Activated CD8-positive, alpha-beta T cell treated with anti-CD3 and anti-CD28 coated beads, Interleukin-2, amount 10 ng/mL, durations not matched to agents 7 days and 5 days (primary cell): Measurements from ENCODE around the gene TICAM1. TPM values are rescaled to one million over a fixed set of nuclear protein-coding genes. Genes with fewer than 3 reads are reported as not detected.

ENCODE experiments used
- ATAC-seq: fragments of 150-1000 bp; cut with Tn5 transposase; one replicate; pipeline ENCODE4 v1.10.0; 2021; ENCODE audit warnings: moderate library complexity
- CTCF ChIA-PET: fragments of 350-600 bp; sonication (Branson Sonifier 250); formaldehyde crosslinking; loops from one replicate; lab custom pipeline; 2021; ENCODE audit warnings: antibody characterized with exemption; lab: Charles Lee
- POLR2A ChIA-PET: fragments of 350-600 bp; sonication (Branson Sonifier 250); formaldehyde crosslinking; loops from one replicate; lab custom pipeline; 2021; ENCODE audit warnings: antibody characterized with exemption; lab: Charles Lee
- DNase-seq: peaks from one replicate; pipeline ENCODE4 v3.0.0-alpha.2; 2020
- H3K27ac Mint-ChIP-seq: one replicate; pipeline ENCODE4 v1.8.0; 2021; ENCODE audit warnings: mild to moderate bottlenecking, mixed read lengths
- H3K27me3 Mint-ChIP-seq: one replicate; pipeline ENCODE4 v1.8.0; 2021; ENCODE audit warnings: low read depth, mixed read lengths
- H3K36me3 Mint-ChIP-seq: one replicate; pipeline ENCODE4 v1.8.0; 2021; ENCODE audit warnings: low read depth, mixed read lengths
- H3K4me1 Mint-ChIP-seq: one replicate; pipeline ENCODE4 v1.8.0; 2021; ENCODE audit warnings: low read depth, mixed read lengths
- H3K4me3 Mint-ChIP-seq: one replicate; pipeline ENCODE4 v1.8.0; 2021; ENCODE audit warnings: mild to moderate bottlenecking, mixed read lengths
- H3K9me3 Mint-ChIP-seq: one replicate; pipeline ENCODE4 v1.8.0; 2022; ENCODE audit warnings: mixed read lengths; ENCODE audit not compliant: insufficient read depth
- total RNA-seq, 2 experiments: library from RNA; stranded (reverse); gene quantifications; one replicate each; pipeline ENCODE4 v1.2.3, GENCODE V29; 2021

The TICAM1 gene
- total RNA-seq, result 10 to 100 TPM; 14.0 to 15.2 TPM

GRCh38 chr19:4831304-4831978 is at the start of gene TICAM1:
TSS of gene TICAM1 (minus strand) at chr19:4831712. CDS start at chr19:4818377, 13,335 bp downstream.
- Mint-ChIP-seq H3K4me3 (peak within 1 kb of the TSS; percentile 83), H3K4me1 (peaks cover 25% of the 10 kb centered on the region), H3K27ac (peak within 1 kb of the TSS; percentile 86), H3K9me3 (no peaks in the 10 kb centered on the region), H3K36me3 (peaks cover 9% of the 10 kb centered on the region), H3K27me3 (no peaks in the 10 kb centered on the region)
- ChIA-PET POLR2A (interaction anchor here (1.0 kb wide), 1 partner anchor 22 kb away, joined by 3 read pairs; no protein-coding TSS in a partner anchor), CTCF (interaction anchor here (1.0 to 2.4 kb wide), 6 partner anchors 20 to 198 kb away, joined by 3 to 19 read pairs (median 5); partner anchors contain the start of gene FEM1A)
- DNase-seq, result peak; percentile 71
- peak; percentile 93 for ATAC-seq

- ChIA-PET POLR2A (interaction anchor here (0.7 kb wide), 1 partner anchor 109 kb away, joined by 3 read pairs; no protein-coding TSS in a partner anchor), CTCF (no interaction called here)
- Mint-ChIP-seq H3K27ac (no peak overlapping the region), H3K4me1 (peaks cover 6% of the 10 kb centered on the region), H3K27me3 (peaks cover under 1% of the 10 kb centered on the region), H3K4me3 (no peak overlapping the region), H3K36me3 (no peaks in the 10 kb centered on the region), H3K9me3 (no peaks in the 10 kb centered on the region)
- no peak for DNase-seq
- no peak for ATAC-seq
These were observed 47.5 kb upstream of the TICAM1 start for GRCh38 chr19:4879041-4879440.

- ATAC-seq, result no peak
- POLR2A ChIA-PET, result no interaction called here
- peaks cover 5% of the 10 kb centered on the region for H3K27me3 Mint-ChIP-seq
These were observed 47.0 kb upstream of the TICAM1 start for GRCh38 chr19:4878491-4878968.

GRCh38 chr19:4877753-4878490 is 46.4 kb upstream of the TICAM1 start:
- Mint-ChIP-seq H3K27me3 (peaks cover 5% of the 10 kb centered on the region), H3K4me3 (no peak overlapping the region), H3K4me1 (peaks cover 9% of the 10 kb centered on the region), H3K9me3 (no peaks in the 10 kb centered on the region), H3K27ac (no peak overlapping the region), H3K36me3 (no peaks in the 10 kb centered on the region)
- no peak for ATAC-seq
- no peak for DNase-seq
- POLR2A ChIA-PET, result no interaction called here
- CTCF ChIA-PET, result no interaction called here

More at GRCh38 chr19:4878491-4878968, 47.0 kb upstream of the TICAM1 start:
- Mint-ChIP-seq H3K9me3 (no peaks in the 10 kb centered on the region), H3K36me3 (no peaks in the 10 kb centered on the region), H3K4me3 (no peak overlapping the region), H3K27ac (no peak overlapping the region), H3K4me1 (peaks cover 9% of the 10 kb centered on the region)
- CTCF ChIA-PET, result no interaction called here
- no peak for DNase-seq

- H3K36me3 Mint-ChIP-seq, result no peaks in the 10 kb centered on the region
- no peak for ATAC-seq
- no peak overlapping the region for H3K27ac Mint-ChIP-seq
- H3K4me3 Mint-ChIP-seq, result no peak overlapping the region
- POLR2A ChIA-PET, result interaction anchor here (2.0 kb wide), 1 partner anchor 38 kb away, joined by 9 read pairs; no protein-coding TSS in a partner anchor
- no peaks in the 10 kb centered on the region for H3K9me3 Mint-ChIP-seq
- peaks cover 24% of the 10 kb centered on the region for H3K4me1 Mint-ChIP-seq
- CTCF ChIA-PET, result interaction anchor here (1.0 to 8.6 kb wide), 5 partner anchors 9 to 157 kb away, joined by 3 to 165 read pairs (median 4); no protein-coding TSS in a partner anchor
- no peak for DNase-seq
- H3K27me3 Mint-ChIP-seq, result peaks cover 8% of the 10 kb centered on the region
These were observed 42.4 kb upstream of the TICAM1 start for GRCh38 chr19:4873930-4874329.

GRCh38 chr19:4871711-4872110 is 40.2 kb upstream of the TICAM1 start:
- Mint-ChIP-seq H3K36me3 (no peaks in the 10 kb centered on the region), H3K27me3 (peaks cover 8% of the 10 kb centered on the region), H3K4me1 (peaks cover 25% of the 10 kb centered on the region), H3K27ac (no peak overlapping the region), H3K4me3 (no peak overlapping the region), H3K9me3 (no peaks in the 10 kb centered on the region)
- POLR2A ChIA-PET, result no interaction called here
- DNase-seq (no peak), ATAC-seq (no peak)
- CTCF ChIA-PET, result interaction anchor here (1.4 to 8.6 kb wide), 5 partner anchors 30 to 159 kb away, joined by 3 to 165 read pairs (median 15); no protein-coding TSS in a partner anchor

- Mint-ChIP-seq H3K4me3 (no peak overlapping the region), H3K9me3 (no peaks in the 10 kb centered on the region), H3K36me3 (no peaks in the 10 kb centered on the region), H3K27me3 (peaks cover 8% of the 10 kb centered on the region), H3K27ac (no peak overlapping the region), H3K4me1 (peaks cover 29% of the 10 kb centered on the region)
- peak; percentile 43 for DNase-seq
- ATAC-seq, result no peak
- ChIA-PET POLR2A (no interaction called here), CTCF (interaction anchor here (0.7 to 8.6 kb wide), 4 partner anchors 15 to 160 kb away, joined by 3 to 165 read pairs (median 10); no protein-coding TSS in a partner anchor)
These were observed 38.7 kb upstream of the TICAM1 start for GRCh38 chr19:4870025-4870700.

GRCh38 chr19:4868286-4868834 is 36.8 kb upstream of the TICAM1 start:
- DNase-seq, result no peak
- Mint-ChIP-seq H3K4me3 (peak overlapping the region; percentile 79), H3K27me3 (peaks cover 2% of the 10 kb centered on the region), H3K4me1 (peaks cover 28% of the 10 kb centered on the region), H3K27ac (peak overlapping the region; percentile 68), H3K36me3 (no peaks in the 10 kb centered on the region), H3K9me3 (no peaks in the 10 kb centered on the region)
- ChIA-PET CTCF (interaction anchor here (0.9 to 8.6 kb wide), 4 partner anchors 17 to 78 kb away, joined by 3 to 165 read pairs (median 3); no protein-coding TSS in a partner anchor), POLR2A (interaction anchor here (0.7 to 1.3 kb wide), 2 partner anchors 47 to 61 kb away, joined by 3 to 4 read pairs; no protein-coding TSS in a partner anchor)
- ATAC-seq, result no peak

GRCh38 chr19:4867534-4868285 is 36.2 kb upstream of the TICAM1 start, which contains the start of gene PLIN3:
TSS of gene PLIN3 (minus strand) at chr19:4867667. CDS start at chr19:4861394, 6,273 bp downstream.
- H3K27ac Mint-ChIP-seq, result peak within 1 kb of the TSS; percentile 68
- peaks cover 2% of the 10 kb centered on the region for H3K27me3 Mint-ChIP-seq
- peaks cover 26% of the 10 kb centered on the region for H3K4me1 Mint-ChIP-seq
- DNase-seq, result peak; percentile 94
- CTCF ChIA-PET, result interaction anchor here (1.0 to 8.6 kb wide), 7 partner anchors 16 to 163 kb away, joined by 3 to 165 read pairs (median 4); no protein-coding TSS in a partner anchor
- ATAC-seq, result peak; percentile 91
- H3K36me3 Mint-ChIP-seq, result no peaks in the 10 kb centered on the region
- H3K4me3 Mint-ChIP-seq, result peak within 1 kb of the TSS; percentile 79
- POLR2A ChIA-PET, result interaction anchor here (0.6 to 1.3 kb wide), 6 partner anchors 44 to 1595 kb away, joined by 3 to 6 read pairs (median 4); partner anchors contain the start of gene FEM1A
- no peaks in the 10 kb centered on the region for H3K9me3 Mint-ChIP-seq
